ENCODE measurements around the gene RABEPK. TPM values are rescaled to one million over a fixed set of nuclear protein-coding genes. Genes with fewer than 3 reads are reported as not detected.
"Not testable (repeated sequence)": the region's sequence is repeated elsewhere in the genome, so short reads cannot be mapped to it uniquely, and the experiment has no call there.

The RABEPK gene
- total RNA-seq, 1 donor from 2014 or later = 19.0 TPM

DNA sequence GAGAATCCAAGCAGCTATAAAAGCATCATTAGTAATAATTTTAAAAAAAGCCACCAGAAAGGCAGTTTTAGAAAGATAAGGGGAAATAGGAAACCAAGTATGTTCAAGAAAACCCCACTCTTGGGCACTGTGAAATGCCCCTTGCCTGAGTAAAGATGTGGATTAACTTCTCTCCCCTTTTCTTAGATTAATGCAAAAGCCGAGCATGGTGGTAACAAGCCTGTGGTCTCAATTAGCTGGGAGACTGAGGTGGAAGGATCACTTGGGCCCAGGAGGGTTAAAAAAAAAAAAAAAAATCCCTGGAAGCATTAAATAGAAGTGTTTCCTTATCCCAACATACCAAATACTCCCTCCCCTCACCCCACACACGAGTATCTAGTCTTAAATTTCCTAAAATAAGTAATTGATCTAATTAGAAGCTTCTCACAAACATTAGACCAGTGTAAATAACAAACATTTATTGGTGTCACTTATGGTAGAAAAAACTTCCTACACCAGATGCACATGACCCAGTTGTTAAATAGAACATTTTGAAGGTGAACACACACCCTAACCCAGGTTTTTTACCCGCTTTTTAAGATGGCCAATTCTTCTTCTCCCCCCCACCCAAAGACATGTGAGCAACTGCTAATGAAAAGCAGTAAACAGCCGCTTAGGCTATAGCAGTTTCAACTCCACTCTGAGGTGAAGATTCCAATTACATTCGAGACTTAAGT is 35.6 kb downstream of the RABEPK start:
- Mint-ChIP-seq H3K4me1 (ENCODE audit: unreplicated experiment) (peaks cover 28% of the 10 kb centered on the region), H3K9me3 (no peaks in the 10 kb centered on the region), H3K27me3 (peaks cover under 1% of the 10 kb centered on the region), H3K27ac (peak overlapping the region; percentile 71), H3K4me3 (peak overlapping the region; percentile 97), H3K36me3 (peaks cover 51% of the 10 kb centered on the region)
- TF ChIP-seq, protein P1, sequence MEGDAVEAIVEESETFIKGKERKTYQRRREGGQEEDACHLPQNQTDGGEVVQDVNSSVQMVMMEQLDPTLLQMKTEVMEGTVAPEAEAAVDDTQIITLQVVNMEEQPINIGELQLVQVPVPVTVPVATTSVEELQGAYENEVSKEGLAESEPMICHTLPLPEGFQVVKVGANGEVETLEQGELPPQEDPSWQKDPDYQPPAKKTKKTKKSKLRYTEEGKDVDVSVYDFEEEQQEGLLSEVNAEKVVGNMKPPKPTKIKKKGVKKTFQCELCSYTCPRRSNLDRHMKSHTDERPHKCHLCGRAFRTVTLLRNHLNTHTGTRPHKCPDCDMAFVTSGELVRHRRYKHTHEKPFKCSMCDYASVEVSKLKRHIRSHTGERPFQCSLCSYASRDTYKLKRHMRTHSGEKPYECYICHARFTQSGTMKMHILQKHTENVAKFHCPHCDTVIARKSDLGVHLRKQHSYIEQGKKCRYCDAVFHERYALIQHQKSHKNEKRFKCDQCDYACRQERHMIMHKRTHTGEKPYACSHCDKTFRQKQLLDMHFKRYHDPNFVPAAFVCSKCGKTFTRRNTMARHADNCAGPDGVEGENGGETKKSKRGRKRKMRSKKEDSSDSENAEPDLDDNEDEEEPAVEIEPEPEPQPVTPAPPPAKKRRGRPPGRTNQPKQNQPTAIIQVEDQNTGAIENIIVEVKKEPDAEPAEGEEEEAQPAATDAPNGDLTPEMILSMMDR (conservative IDR thresholded peaks at IDR 0.05) = no peak
- DNase-seq (ENCODE audit: extremely low spot score, unreplicated experiment) = no peak

DNA sequence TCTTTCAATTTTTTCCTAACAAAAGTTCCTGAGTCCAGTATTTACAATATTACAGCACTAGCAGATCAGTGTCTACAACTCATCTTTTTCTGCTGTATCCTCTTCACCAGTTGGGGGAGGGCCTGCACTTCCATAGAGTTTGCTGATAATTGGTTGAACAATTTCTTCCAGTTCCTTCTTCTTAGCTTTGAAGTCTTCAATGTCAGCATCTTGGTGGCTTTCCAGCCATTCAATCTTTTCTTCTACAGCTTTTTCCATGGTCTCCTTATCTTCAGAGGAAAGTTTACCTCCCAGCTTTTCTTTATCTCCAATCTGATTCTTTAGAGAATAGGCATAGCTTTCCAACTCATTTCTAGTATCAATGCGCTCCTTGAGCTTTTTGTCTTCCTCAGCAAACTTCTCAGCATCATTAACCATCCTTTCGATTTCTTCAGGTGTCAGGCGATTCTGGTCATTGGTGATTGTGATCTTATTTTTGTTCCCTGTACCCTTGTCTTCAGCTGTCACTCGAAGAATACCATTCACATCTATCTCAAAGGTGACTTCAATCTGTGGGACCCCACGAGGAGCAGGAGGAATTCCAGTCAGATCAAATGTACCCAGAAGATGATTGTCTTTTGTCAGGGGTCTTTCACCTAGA is 36.3 kb downstream of the RABEPK start:
- not testable (repeated sequence) for H3K27me3 Mint-ChIP-seq; DNase-seq (ENCODE audit: extremely low spot score, unreplicated experiment); H3K9me3 Mint-ChIP-seq
- Mint-ChIP-seq H3K36me3 (peaks cover 56% of the 10 kb centered on the region), H3K4me3 (peak overlapping the region; percentile 97), H3K4me1 (ENCODE audit: unreplicated experiment) (peaks cover 28% of the 10 kb centered on the region), H3K27ac (peak overlapping the region; percentile 71)

DNA sequence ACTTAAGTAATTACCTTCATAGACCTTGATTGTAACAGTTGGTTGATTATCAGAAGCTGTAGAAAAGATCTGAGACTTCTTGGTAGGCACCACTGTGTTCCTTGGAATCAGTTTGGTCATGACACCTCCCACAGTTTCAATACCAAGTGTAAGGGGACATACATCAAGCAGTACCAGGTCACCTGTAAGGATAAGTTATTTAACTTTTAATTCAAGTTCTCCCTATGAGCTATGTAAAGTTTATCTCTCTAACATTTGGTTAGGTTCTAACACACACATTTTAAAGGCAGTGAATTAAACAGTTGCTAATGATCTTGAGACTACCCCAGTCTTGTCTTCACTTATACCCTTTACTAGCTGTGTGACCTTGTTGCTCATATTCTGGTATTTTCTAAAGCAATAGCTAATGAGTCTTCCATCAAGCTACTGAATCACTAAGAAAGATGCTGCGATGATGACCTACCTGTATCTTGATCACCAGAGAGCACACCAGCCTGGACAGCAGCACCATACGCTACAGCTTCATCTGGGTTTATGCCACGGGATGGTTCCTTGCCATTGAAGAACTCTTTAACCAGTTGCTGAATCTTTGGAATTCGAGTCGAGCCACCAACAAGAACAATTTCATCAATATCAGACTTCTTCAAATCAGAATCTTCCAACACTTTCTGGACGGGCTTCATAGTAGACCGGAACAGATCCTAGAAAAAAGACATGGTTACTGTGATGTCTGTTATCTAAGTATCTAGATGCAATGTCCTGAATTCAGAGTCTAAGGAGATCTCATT is 38.0 kb downstream of the RABEPK start:
- Mint-ChIP-seq H3K27me3 (peaks cover 6% of the 10 kb centered on the region), H3K9me3 (no peaks in the 10 kb centered on the region), H3K27ac (peak overlapping the region; percentile 83), H3K4me3 (peak overlapping the region; percentile 97), H3K36me3 (peaks cover 51% of the 10 kb centered on the region), H3K4me1 (ENCODE audit: unreplicated experiment) (peaks cover 31% of the 10 kb centered on the region)
- DNase-seq (ENCODE audit: extremely low spot score, unreplicated experiment) = no peak
- TF ChIP-seq, protein P1 (conservative IDR thresholded peaks at IDR 0.05) = no peak

DNA sequence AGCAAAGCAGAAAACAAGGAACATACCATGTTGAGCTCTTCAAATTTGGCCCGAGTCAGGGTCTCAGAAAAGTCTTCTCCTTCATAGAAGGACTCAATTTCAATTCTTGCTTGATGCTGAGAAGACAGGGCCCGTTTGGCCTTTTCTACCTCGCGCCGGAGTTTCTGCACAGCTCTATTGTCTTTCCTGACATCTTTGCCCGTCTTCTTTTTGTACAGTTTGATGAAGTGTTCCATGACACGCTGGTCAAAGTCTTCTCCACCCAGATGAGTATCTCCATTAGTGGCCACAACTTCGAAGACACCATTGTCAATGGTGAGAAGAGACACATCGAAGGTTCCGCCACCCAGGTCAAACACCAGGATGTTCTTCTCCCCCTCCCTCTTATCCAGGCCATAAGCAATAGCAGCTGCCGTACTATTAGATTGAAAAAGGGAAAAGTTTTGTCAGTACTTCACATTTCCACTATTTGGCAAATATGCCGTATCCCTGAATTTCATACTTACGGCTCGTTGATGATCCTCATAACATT is 38.6 kb downstream of the RABEPK start:
- no peak for DNase-seq (ENCODE audit: extremely low spot score, unreplicated experiment)
- TF ChIP-seq, protein P1 (conservative IDR thresholded peaks at IDR 0.05) = no peak
- Mint-ChIP-seq H3K4me1 (ENCODE audit: unreplicated experiment) (peaks cover 31% of the 10 kb centered on the region), H3K27me3 (peaks cover 6% of the 10 kb centered on the region), H3K9me3 (no peaks in the 10 kb centered on the region), H3K36me3 (peaks cover 51% of the 10 kb centered on the region), H3K4me3 (peak overlapping the region; percentile 97), H3K27ac (peak overlapping the region; percentile 83)

DNA sequence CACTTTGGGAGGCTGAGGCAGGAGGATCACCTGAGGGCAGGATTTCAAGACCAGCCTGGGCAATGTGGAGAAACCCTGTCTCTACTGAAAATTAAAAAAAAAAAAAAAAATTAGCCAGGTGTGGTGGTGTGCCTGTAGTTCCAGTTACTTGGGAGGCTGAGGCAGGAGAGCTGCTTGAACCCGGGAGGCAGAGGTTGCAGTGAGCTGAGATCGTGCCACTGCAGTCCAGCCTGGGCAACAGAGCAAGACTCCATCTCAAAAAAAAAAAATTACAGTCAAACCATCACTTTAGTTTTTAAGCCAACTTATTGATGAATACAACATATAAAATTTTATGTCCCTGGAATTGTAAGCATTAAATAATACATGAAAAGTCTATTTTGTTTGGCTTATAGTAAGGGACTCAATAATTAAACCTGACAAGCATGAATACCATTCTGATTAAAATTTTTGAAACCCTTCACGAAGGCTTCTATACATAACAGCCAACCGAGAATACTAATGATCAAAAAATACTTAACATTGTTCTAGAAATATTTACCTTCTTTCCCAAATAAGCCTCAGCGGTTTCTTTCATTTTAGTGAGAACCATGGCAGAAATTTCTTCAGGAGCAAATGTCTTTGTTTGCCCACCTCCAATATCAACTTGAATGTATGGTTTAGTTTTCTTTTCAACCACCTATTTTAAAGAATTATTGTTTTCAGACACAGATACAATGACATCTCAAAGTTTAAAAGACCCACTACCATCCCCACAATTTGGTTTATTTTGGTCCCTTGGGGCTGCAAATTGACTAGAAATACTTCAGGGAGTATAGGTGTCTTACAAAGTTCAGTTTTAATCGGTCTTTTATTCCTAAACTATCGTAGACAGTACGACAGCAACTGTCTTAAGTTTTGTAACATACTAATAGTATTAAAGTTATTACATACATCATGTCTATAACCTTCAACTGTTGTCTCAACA is 39.6 kb downstream of the RABEPK start:
- peaks cover 51% of the 10 kb centered on the region for H3K36me3 Mint-ChIP-seq
- H3K27me3 Mint-ChIP-seq = peaks cover 6% of the 10 kb centered on the region
- TF ChIP-seq, protein P1 (conservative IDR thresholded peaks at IDR 0.05) = no peak
- no peak for DNase-seq (ENCODE audit: extremely low spot score, unreplicated experiment)
- no peaks in the 10 kb centered on the region for H3K9me3 Mint-ChIP-seq
- H3K4me3 Mint-ChIP-seq = peak overlapping the region; percentile 97
- H3K4me1 Mint-ChIP-seq (ENCODE audit: unreplicated experiment) = peaks cover 31% of the 10 kb centered on the region
- H3K27ac Mint-ChIP-seq = peak overlapping the region; percentile 97

All from type B pancreatic cell (in vitro differentiated cells).